Ectodermal cell (in vitro differentiated cells): ENCODE measurements around the gene OR1L8.
"Not testable (repeated sequence)": the region's sequence is repeated elsewhere in the genome, so short reads cannot be mapped to it uniquely, and the experiment has no call there.

Experiments
- H3K27ac ChIP-seq: 2 replicates; pipeline ENCODE4 v1.7.0; 2013; ENCODE audit warnings: mild to moderate bottlenecking, low read depth, low read length; ENCODE audit not compliant: insufficient read depth, poor library complexity, severe bottlenecking
- H3K27me3 ChIP-seq: 2 replicates; pipeline ENCODE4 v1.7.0; 2013; ENCODE audit warnings: mild to moderate bottlenecking, low read length; ENCODE audit not compliant: insufficient read depth, control insufficient read depth, poor library complexity, severe bottlenecking
- H3K36me3 ChIP-seq: one replicate; pipeline ENCODE4 v1.7.0; 2013; ENCODE audit warnings: low read length; ENCODE audit not compliant: control insufficient read depth, insufficient read depth
- H3K4me1 ChIP-seq: one replicate; pipeline ENCODE4 v1.7.0; 2013; ENCODE audit warnings: low read length; ENCODE audit not compliant: control insufficient read depth, insufficient read depth
- H3K4me3 ChIP-seq: 2 replicates; pipeline ENCODE4 v1.7.0; 2013; ENCODE audit warnings: low read depth, low read length, control low read depth; ENCODE audit not compliant: insufficient read depth
- H3K9me3 ChIP-seq: 2 replicates; pipeline ENCODE4 v1.7.0; 2013; ENCODE audit warnings: mild to moderate bottlenecking, low read length, moderate library complexity; ENCODE audit not compliant: control insufficient read depth
- WGBS, 2 experiments: methylation state at CpG; one replicate each; pipeline ENCODE4 v1.1.7; 2013; ENCODE audit warnings: missing lambda C conversion rate in 2 of 2; 5-methylcytosine and 5-hydroxymethylcytosine counted together

Gene OR1L8

DNA sequence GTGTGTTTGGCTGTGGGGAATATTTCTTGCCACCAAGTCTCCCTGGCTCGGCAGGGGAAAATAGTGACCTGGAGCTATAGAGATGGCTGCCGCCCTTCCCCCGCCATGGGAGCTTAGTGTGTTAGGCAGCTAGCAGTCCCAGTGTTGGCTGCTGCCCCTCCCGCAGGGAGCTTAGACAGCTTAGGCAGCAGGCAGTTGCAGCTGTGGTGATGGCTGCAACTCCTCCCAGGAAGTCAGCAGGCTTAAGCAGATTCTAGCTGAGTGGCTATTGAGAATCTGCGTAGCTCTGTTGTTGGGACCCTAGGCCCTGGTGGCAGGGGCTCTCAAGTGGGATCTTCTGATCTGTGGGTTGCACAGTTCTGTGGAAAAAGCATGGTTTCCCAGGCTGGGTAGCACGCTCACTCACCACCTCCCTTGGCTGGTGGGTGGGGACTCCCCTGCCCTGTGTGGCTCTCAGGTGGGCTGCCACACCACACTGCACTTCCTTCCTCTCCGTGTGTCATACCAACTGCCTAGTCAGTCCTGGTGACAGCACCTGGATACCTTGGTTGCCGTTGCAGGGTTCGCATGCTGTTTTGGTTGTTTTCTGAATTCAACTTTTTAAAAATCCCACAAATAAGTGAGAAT, 20.9 kb downstream of the OR1L8 start:
- WGBS, 2 experiments: 65 to 67% methylated on average over 9 of the region's 9 CpGs
- Histone ChIP-seq H3K27ac (no peak overlapping the region), H3K4me3 (no peak overlapping the region), H3K9me3 (peaks cover 2% of the 10 kb centered on the region), H3K4me1 (no peaks in the 10 kb centered on the region), H3K36me3 (no peaks in the 10 kb centered on the region), H3K27me3 (no peaks in the 10 kb centered on the region)

DNA sequence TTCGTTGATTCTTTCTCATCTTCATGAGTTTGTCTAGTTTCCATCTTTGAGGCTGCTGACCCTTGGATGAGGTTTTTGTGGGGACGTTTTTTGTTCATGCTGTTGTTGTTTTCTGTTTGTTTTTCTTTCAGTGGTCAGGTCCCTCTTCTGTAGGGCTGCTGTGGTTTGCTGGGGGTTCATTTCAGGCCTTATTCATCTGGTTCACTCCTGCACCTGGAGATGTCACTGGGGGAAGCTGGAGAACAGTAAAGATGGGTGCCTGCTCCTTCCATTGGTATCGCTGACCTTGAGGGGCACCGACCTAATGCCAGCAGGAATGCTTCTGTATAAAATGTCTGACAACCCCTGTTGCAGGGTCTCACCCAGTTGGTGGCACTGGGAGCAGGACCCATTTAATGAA, 21.7 kb downstream of the OR1L8 start:
- H3K4me1 ChIP-seq: no peaks in the 10 kb centered on the region
- no peaks in the 10 kb centered on the region for H3K36me3 ChIP-seq
- no peak overlapping the region for H3K27ac ChIP-seq
- no peaks in the 10 kb centered on the region for H3K27me3 ChIP-seq
- no peak overlapping the region for H3K4me3 ChIP-seq
- WGBS, 2 experiments: 73 to 76% methylated on average over 4 of the region's 4 CpGs
- peaks cover 2% of the 10 kb centered on the region for H3K9me3 ChIP-seq

DNA sequence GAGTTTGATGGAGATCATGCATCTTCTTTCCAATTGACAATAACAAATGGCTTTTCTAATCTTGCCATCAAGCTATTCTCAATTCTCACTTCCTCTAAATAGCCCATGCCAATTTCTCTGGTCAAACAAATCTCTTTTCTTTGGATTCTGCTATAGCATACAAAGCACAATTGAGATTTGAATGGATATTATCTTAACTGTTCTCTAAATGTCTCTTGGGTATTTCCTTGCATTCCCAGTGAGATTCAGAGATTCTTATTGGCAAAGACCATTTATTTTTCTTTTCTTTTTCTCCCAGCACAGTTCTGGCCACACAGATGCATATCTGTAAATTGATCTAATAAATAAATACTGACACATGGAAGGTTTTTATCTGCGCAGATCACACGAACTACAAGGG, 30.4 kb downstream of the OR1L8 start, which contains the start of gene OR1N2:
Gene OR1N2 (plus strand): TSS at position 301 of the 400 bp plus-strand sequence. CDS start 100 bp downstream, outside the sequence.
- Histone ChIP-seq H3K36me3 (no peaks in the 10 kb centered on the region), H3K4me3 (no peak within 1 kb of the TSS), H3K9me3 (no peaks in the 10 kb centered on the region), H3K27ac (no peak within 1 kb of the TSS), H3K4me1 (no peaks in the 10 kb centered on the region), H3K27me3 (no peaks in the 10 kb centered on the region)
- WGBS, 2 experiments: 80 to 89% methylated on average over 2 of the region's 2 CpGs

DNA sequence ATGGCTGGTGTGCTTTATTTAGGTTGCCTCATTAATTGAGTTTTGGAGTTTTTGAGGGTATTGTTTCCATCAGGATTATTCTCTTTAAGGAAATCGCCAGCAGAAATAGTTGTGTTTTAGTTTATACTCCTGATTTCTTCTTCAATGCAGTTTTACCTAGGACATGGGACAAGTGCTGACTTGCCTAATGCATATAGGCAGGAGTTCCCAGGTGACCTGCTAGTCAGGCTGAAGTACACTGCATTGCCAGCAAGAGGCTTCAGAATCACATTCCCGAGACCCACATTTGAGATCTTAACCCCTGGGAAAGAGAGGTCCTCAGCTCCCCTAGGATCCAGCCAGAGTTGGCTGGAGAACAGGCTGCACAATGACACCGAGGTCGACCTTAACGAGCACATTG, 31.8 kb downstream of the OR1L8 start:
- H3K27me3 ChIP-seq: no peaks in the 10 kb centered on the region
- H3K27ac ChIP-seq: no peak overlapping the region
- 65 to 74% methylated on average over 5 of the region's 5 CpGs for WGBS, 2 experiments
- no peak overlapping the region for H3K4me3 ChIP-seq
- no peaks in the 10 kb centered on the region for H3K36me3 ChIP-seq
- H3K9me3 ChIP-seq: no peaks in the 10 kb centered on the region
- no peaks in the 10 kb centered on the region for H3K4me1 ChIP-seq

DNA sequence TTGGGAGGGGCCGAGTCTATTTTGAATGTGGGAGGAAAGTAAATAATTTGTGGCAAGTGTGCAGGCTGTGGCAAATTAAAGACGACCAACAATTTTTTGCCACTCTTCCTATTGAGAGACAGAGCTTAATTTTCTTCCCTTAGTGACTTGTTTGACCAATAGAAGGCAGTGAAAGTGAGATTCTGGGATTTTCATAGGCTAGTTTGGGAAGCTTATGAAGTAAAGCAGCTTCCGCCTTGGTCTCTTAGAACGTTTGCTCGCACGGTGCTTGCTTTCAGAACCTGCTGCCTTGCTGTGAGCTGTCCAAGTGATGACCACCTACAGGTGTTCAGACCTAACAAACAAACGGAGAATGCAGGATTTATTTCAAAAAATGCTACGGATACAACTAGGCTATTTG, 37.0 kb downstream of the OR1L8 start:
- Histone ChIP-seq H3K27me3 (no peaks in the 10 kb centered on the region), H3K27ac (no peak overlapping the region)
- 71 to 73% methylated on average over 7 of the region's 8 CpGs for WGBS, 2 experiments

DNA sequence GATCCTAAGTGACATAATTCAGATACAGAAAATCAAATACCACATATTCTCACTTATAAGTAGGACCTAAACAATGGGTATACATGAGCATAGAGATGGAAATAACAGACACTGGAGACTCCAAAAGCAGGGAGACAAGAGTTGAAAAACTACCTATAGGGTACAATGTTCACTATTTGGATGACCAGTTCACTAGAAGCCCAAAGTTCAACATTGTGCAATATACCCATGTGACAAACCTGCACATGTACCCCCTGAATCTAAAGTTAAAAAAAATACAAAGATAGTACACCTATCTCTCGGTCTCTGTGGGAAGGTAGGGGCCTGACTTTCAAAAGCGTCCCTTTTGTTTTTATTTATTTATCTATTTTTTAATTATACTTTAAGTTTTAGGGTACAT, 44.4 kb downstream of the OR1L8 start:
- WGBS, 2 experiments: 43% methylated on average over 1 of the region's 2 CpGs; no CpG with 5 or more reads in 1 of the 2 experiments
- Histone ChIP-seq H3K36me3 (no peaks in the 10 kb centered on the region), H3K27me3 (no peaks in the 10 kb centered on the region), H3K4me1 (no peaks in the 10 kb centered on the region), H3K9me3 (no peaks in the 10 kb centered on the region), H3K4me3 (no peak overlapping the region), H3K27ac (no peak overlapping the region)

More for the DNA sequence above, 37.0 kb downstream of the OR1L8 start:
- Histone ChIP-seq H3K9me3 (no peaks in the 10 kb centered on the region), H3K4me3 (no peak overlapping the region), H3K4me1 (no peaks in the 10 kb centered on the region), H3K36me3 (no peaks in the 10 kb centered on the region)

DNA sequence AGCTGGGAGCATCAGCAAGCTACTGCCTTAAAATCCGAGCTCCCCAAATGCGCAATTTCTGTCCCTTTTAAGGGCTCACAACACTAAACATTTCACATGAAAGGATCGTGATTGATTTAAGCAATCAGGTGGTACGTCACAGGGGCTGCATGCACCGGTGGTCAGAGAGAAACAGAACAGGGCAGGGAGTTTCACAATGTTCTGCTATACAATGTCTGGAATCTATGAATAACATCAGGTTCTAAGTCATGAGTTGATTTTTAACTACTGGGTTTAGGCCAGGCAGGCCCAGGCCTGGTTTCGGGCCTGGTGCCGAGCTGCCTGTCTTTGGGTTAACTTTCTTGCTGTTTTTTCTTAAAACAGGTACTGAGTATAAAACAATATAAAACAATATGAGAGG, 46.1 kb downstream of the OR1L8 start:
- not testable (repeated sequence) for H3K27me3 ChIP-seq, H3K4me1 ChIP-seq, H3K4me3 ChIP-seq, H3K27ac ChIP-seq, H3K36me3 ChIP-seq, H3K9me3 ChIP-seq
- WGBS, 2 experiments: 67 to 74% methylated on average over 7 of the region's 7 CpGs

DNA sequence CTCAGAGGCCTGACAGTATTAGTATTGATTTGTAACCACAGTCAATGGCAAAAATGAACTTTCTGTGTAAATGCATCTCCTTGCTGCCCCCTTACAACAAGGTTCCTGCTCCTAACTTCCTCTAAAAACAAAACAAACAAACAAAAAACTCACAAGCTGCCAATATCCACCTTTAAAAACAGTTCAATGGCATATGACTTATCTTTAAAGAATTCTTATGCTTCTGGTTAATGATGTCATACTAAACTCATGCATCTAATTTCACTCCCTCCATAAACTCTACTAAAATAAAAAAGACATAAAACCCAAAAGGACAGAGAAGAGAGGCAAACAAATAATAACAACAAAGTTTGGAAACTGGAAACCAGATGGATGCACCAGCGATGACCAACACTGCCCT, 47.0 kb downstream of the OR1L8 start:
- H3K4me1 ChIP-seq: no peaks in the 10 kb centered on the region
- 84 to 90% methylated on average over 1 of the region's 1 CpG for WGBS, 2 experiments
- H3K36me3 ChIP-seq: no peaks in the 10 kb centered on the region
- H3K27ac ChIP-seq: no peak overlapping the region
- no peaks in the 10 kb centered on the region for H3K9me3 ChIP-seq
- H3K27me3 ChIP-seq: no peaks in the 10 kb centered on the region
- H3K4me3 ChIP-seq: no peak overlapping the region

DNA sequence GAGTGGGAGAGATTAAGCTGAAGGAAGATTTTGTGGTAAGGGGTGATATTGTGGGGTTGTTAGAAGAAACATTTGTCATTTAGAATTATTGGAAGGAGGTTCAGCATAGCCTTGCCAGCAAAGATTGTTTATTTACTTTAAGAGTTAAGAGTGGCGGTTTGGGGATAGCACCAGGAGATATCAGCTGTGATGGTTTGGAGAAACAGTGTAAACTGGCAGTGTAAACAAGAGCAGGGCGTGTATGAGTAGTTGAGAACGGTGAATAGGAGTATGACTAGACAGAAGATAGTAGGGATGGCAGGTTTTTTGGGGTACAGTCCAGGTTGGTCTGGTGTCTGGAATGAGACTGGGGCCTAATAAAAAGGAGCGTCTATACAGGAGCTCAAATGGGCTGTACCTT, 52.0 kb downstream of the OR1L8 start:
- not testable (repeated sequence) for H3K36me3 ChIP-seq, H3K9me3 ChIP-seq, H3K27ac ChIP-seq, H3K4me1 ChIP-seq, H3K27me3 ChIP-seq, H3K4me3 ChIP-seq
- 75 to 78% methylated on average over 4 of the region's 4 CpGs for WGBS, 2 experiments

DNA sequence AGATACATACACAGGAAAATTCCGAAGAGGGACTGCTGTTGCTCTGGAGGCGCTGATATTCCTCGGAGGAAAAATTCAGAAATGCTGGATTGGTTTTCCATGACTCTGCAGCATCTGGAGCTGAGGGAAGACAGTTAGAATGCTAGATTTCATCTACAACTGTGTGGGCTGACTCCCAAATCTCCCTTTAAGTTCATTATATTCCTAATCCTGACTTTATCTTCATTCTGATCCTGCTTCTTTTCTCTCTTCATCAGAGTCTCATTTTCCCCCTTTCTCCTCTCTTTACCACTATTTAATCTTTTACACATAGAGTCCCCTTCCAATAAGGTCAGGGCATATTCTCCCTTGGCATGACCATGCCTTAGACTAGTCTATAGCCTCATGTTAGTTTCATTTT, 56.0 kb downstream of the OR1L8 start, which contains the start of gene OR1N1:
Gene OR1N1 (minus strand): TSS at position 101 of the 400 bp plus-strand sequence. CDS start 0 bp downstream, at position 101.
- no peaks in the 10 kb centered on the region for H3K4me1 ChIP-seq
- no peaks in the 10 kb centered on the region for H3K36me3 ChIP-seq
- no peak within 1 kb of the TSS for H3K4me3 ChIP-seq
- no peak within 1 kb of the TSS for H3K27ac ChIP-seq
- H3K27me3 ChIP-seq: no peaks in the 10 kb centered on the region
- no peaks in the 10 kb centered on the region for H3K9me3 ChIP-seq
- 92 to 95% methylated on average over 3 of the region's 3 CpGs for WGBS, 2 experiments

DNA sequence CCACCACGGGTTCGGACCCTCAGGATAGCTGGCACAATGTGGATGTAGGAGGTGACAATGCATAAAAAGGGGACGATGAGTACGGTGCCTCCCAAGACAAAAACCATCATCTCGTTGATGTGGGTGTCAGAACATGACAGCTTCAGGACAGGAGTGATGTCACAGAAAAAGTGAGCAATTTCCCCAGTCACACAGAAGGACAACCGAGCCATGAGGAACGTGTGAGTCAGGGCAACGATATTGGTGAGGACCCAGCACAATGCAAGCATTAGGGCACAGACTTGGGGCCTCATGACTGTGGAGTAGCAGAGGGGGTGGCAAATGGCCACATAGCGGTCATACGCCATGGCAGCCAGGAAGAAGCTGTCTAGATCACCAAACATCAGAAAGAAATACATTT, 56.6 kb downstream of the OR1L8 start:
- no peaks in the 10 kb centered on the region for H3K36me3 ChIP-seq
- no peak overlapping the region for H3K27ac ChIP-seq
- no peaks in the 10 kb centered on the region for H3K4me1 ChIP-seq
- H3K27me3 ChIP-seq: no peaks in the 10 kb centered on the region
- WGBS, 2 experiments: 84% methylated on average over 10 of the region's 10 CpGs
- no peak overlapping the region for H3K4me3 ChIP-seq
- no peaks in the 10 kb centered on the region for H3K9me3 ChIP-seq
